Measurements from ENCODE around the gene SPG7. TPM values are rescaled to one million over a fixed set of nuclear protein-coding genes. Genes with fewer than 3 reads are reported as not detected.

Gene SPG7
- polyA plus RNA-seq, 2 of the 4 experiments (the other 2 are of a cell fraction): 53.2 to 73.2 TPM

DNA sequence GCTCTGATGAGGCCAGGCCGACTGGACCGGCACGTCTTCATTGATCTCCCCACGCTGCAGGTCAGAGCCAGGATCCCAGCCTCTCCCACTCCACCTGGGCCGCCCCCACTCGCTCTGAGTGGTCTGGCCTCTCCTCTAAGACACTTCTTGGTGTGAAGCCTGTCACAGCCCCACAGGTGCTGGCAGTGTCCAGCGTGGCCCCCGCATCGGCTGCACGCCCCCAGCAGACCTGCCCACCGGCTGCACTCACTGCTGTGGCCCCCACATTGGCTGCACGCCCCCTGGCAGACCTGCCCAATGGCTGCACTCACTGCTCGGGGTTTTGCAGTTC is 36.5 kb downstream of the SPG7 start:
- H3K4me3 ChIP-seq: no peak overlapping the region
- TF ChIP-seq FOSB (CRISPR knock-in tag; IDR thresholded peaks at IDR 0.05) (no peak), NFE2L2 (conservative IDR thresholded peaks at IDR 0.05; ENCODE audit: low read length) (no peak), NR3C1 (IDR thresholded peaks at IDR 0.05) (no peak), MAZ (IDR thresholded peaks at IDR 0.05; ENCODE audit: borderline replicate concordance, low read depth, low read length) (no peak), GATA3 (IDR thresholded peaks at IDR 0.05; ENCODE audit: borderline replicate concordance) (no peak), CBX8 (IDR thresholded peaks at IDR 0.05) (no peak), EHMT2 (IDR thresholded peaks at IDR 0.05; ENCODE audit: low read depth) (no peak), EHF (CRISPR knock-in tag; IDR thresholded peaks at IDR 0.05) (no peak), KDM1A (IDR thresholded peaks at IDR 0.05; ENCODE audit: low read depth) (no peak), FOSL2 (IDR thresholded peaks at IDR 0.05) (no peak), FOSL2 (CRISPR knock-in tag; IDR thresholded peaks at IDR 0.05) (no peak)
- TF ChIP-seq, protein P1, sequence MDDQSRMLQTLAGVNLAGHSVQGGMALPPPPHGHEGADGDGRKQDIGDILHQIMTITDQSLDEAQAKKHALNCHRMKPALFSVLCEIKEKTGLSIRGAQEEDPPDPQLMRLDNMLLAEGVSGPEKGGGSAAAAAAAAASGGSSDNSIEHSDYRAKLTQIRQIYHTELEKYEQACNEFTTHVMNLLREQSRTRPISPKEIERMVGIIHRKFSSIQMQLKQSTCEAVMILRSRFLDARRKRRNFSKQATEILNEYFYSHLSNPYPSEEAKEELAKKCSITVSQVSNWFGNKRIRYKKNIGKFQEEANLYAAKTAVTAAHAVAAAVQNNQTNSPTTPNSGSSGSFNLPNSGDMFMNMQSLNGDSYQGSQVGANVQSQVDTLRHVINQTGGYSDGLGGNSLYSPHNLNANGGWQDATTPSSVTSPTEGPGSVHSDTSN (IDR thresholded peaks at IDR 0.05): no peak
- TF ChIP-seq, protein P2, sequence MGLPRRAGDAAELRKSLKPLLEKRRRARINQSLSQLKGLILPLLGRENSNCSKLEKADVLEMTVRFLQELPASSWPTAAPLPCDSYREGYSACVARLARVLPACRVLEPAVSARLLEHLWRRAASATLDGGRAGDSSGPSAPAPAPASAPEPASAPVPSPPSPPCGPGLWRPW (IDR thresholded peaks at IDR 0.05): no peak
- 92% methylated on average over 13 of the region's 13 CpGs for WGBS (ENCODE audit: missing lambda C conversion rate)
- DNase-seq (ENCODE audit: low read depth in 1 of 2, low spot score in 1 of 2) (no peak), ATAC-seq (no peak), FAIRE-seq (no peak)
- ChIA-PET CTCF (interaction anchor here (6.2 kb wide), 1 partner anchor 13 kb away, joined by 41 read pairs; no protein-coding TSS in a partner anchor), POLR2A (no interaction called here)
- H3K4me1 ChIP-seq: no peaks in the 10 kb centered on the region
- H3K4me2 ChIP-seq: no peak overlapping the region
- H3K9me3 ChIP-seq: no peaks in the 10 kb centered on the region
- H3K27ac ChIP-seq: no peak overlapping the region

DNA sequence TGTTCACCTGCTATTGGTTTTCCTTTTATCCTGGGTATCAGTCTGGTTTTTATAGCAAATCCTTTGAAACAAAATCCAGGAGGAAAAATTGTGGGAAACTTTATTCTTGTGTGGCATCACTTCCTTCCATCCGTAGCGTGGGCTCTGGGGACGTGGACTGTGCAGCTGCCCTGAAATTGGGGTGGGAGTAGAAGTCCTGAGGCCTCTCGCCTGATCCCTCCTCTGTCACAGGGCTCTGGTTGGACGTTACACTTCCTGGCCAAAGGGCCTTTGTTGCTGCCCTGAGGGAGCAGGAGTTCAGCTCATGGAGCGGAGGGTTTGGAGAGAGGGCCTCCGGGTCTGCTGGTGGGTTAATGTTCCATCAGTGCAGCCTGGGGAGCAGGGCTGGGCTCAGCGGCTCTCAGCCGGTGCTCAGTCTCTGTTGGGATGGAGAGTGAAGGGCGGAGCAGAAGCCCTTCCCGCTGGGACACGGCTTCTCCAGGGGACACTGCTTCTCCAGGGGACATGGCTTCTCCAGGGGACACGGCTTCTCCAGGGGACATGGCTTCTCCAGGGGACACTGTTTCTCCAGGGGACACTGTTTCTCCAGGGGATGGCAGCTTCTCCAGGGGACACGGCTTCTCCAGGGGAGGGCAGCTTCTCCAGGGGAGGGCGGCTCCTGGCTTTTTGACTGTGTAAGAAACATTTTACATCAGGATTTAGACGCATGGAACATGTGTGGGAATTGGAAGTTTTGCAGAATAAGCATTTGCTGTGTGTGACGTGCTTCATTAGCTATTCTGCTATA is 37.0 kb downstream of the SPG7 start:
- 94% methylated on average over 17 of the region's 17 CpGs for WGBS (ENCODE audit: missing lambda C conversion rate)
- ChIA-PET POLR2A (no interaction called here), CTCF (interaction anchor here (6.2 kb wide), 1 partner anchor 12 kb away, joined by 41 read pairs; no protein-coding TSS in a partner anchor)
- TF ChIP-seq CBX8 (IDR thresholded peaks at IDR 0.05) (no peak), RARB (CRISPR knock-in tag; IDR thresholded peaks at IDR 0.05) (no peak), RNF2 (IDR thresholded peaks at IDR 0.05; ENCODE audit: borderline replicate concordance, low read depth) (no peak), FOSB (CRISPR knock-in tag; IDR thresholded peaks at IDR 0.05) (no peak)
- H3K4me1 ChIP-seq: no peaks in the 10 kb centered on the region
- no peak overlapping the region for H3K4me2 ChIP-seq
- no peak for DNase-seq (ENCODE audit: low read depth in 1 of 2, low spot score in 1 of 2)
- no peak overlapping the region for H3K4me3 ChIP-seq
- ATAC-seq: no peak; a peak in 1 of 6 replicates
- H3K27ac ChIP-seq: no peak overlapping the region
- FAIRE-seq: no peak
- H3K9me3 ChIP-seq: no peaks in the 10 kb centered on the region

DNA sequence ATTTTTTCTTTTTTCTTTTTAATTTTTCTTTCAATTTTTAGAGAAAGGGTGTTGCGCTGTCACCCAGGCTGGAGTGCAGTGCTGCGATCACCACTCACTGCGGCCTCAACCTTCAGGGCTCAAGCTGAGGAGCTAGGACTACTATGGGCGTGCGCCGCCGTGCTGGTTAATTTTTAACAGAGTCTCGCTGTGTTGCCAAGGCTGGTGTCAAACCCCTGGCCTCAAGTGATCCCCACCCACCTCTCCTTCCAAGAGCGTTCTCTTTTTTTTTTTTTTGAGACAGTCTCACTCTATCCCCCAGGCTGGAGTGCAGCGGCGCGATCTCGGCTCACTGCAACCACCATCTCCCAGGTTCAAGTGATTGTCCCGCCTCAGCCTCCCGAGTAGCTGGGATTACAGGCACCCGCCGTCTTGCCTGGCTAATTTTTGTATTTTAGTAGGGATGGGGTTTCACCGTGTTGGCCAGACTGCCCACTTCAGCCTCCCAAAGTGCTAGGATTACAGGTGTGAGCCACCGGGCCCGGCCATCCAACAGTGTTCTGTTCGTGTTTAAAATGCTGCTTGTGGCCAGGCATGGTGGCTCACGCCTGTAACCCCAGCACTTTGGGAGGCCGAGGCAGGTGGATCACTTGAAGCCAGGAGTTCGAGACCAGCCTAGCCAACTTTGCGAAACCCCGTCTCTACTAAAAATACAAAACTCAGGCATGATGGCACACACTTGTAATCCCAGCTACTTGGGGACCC is 37.8 kb downstream of the SPG7 start:
- ATAC-seq (no peak), DNase-seq (ENCODE audit: low read depth in 1 of 2, low spot score in 1 of 2) (no peak), FAIRE-seq (no peak)
- H3K27ac ChIP-seq: no peak overlapping the region
- no peak overlapping the region for H3K4me3 ChIP-seq
- CTCF ChIA-PET: interaction anchor here (6.2 kb wide), 1 partner anchor 12 kb away, joined by 41 read pairs; no protein-coding TSS in a partner anchor
- POLR2A ChIA-PET: no interaction called here
- WGBS (ENCODE audit: missing lambda C conversion rate): 93% methylated on average over 26 of the region's 26 CpGs
- TF ChIP-seq SMC3 (IDR thresholded peaks at IDR 0.05) (no peak), SREBF2 (IDR thresholded peaks at IDR 0.05) (no peak), EHMT2 (IDR thresholded peaks at IDR 0.05; ENCODE audit: low read depth) (no peak), FOXS1 (CRISPR knock-in tag; IDR thresholded peaks at IDR 0.05) (no peak), GATA3 (IDR thresholded peaks at IDR 0.05; ENCODE audit: borderline replicate concordance) (no peak), ZC3H11A (IDR thresholded peaks at IDR 0.05) (no peak)
- TF ChIP-seq, protein P3, sequence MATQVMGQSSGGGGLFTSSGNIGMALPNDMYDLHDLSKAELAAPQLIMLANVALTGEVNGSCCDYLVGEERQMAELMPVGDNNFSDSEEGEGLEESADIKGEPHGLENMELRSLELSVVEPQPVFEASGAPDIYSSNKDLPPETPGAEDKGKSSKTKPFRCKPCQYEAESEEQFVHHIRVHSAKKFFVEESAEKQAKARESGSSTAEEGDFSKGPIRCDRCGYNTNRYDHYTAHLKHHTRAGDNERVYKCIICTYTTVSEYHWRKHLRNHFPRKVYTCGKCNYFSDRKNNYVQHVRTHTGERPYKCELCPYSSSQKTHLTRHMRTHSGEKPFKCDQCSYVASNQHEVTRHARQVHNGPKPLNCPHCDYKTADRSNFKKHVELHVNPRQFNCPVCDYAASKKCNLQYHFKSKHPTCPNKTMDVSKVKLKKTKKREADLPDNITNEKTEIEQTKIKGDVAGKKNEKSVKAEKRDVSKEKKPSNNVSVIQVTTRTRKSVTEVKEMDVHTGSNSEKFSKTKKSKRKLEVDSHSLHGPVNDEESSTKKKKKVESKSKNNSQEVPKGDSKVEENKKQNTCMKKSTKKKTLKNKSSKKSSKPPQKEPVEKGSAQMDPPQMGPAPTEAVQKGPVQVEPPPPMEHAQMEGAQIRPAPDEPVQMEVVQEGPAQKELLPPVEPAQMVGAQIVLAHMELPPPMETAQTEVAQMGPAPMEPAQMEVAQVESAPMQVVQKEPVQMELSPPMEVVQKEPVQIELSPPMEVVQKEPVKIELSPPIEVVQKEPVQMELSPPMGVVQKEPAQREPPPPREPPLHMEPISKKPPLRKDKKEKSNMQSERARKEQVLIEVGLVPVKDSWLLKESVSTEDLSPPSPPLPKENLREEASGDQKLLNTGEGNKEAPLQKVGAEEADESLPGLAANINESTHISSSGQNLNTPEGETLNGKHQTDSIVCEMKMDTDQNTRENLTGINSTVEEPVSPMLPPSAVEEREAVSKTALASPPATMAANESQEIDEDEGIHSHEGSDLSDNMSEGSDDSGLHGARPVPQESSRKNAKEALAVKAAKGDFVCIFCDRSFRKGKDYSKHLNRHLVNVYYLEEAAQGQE (IDR thresholded peaks at IDR 0.05): no peak
- no peaks in the 10 kb centered on the region for H3K4me1 ChIP-seq
- no peak overlapping the region for H3K4me2 ChIP-seq
- no peaks in the 10 kb centered on the region for H3K9me3 ChIP-seq
